OCI-LY3 (cell line): ENCODE measurements around the gene BRF1.
"Not testable (repeated sequence)": the region's sequence is repeated elsewhere in the genome, so short reads cannot be mapped to it uniquely, and the experiment has no call there.

Experiments
- H2AFZ ChIP-seq: fragments of 200-600, 300-600 bp; shearing (Covaris generic); 2 replicates; pipeline ENCODE4 v1.6.0; 2014; ENCODE audit warnings: antibody characterized with exemption, low read depth, low read length
- H3K27ac ChIP-seq: fragments of 200-600, 300-600 bp; sonication (generic); 2 replicates; pipeline ENCODE4 v1.5.1; 2014; ENCODE audit warnings: mild to moderate bottlenecking, low read length, moderate library complexity, mixed read lengths
- H3K27me3 ChIP-seq: fragments of 200-600, 300-600 bp; sonication (generic); 2 replicates; pipeline ENCODE4 v1.6.1; 2014; ENCODE audit warnings: low read depth, low read length, mixed read lengths
- H3K36me3 ChIP-seq: fragments of 200-600, 300-600 bp; sonication (generic); replicated peaks from 2 replicates; pipeline ENCODE3; 2014; ENCODE audit warnings: low read depth, low read length, mixed read lengths
- H3K4me1 ChIP-seq: fragments of 300-600, 200-600 bp; sonication (generic); 2 replicates; pipeline ENCODE4 v1.6.1; 2014; ENCODE audit warnings: low read length, mixed read lengths
- H3K4me2 ChIP-seq: fragments of 200-600, 300-600 bp; sonication (generic); 2 replicates; pipeline ENCODE4 v1.6.1; 2014; ENCODE audit warnings: low read length, mixed read lengths
- H3K4me3 ChIP-seq: fragments of 300-600, 200-600 bp; sonication (generic); 2 replicates; pipeline ENCODE4 v1.5.1; 2014; ENCODE audit warnings: antibody characterized with exemption, mild to moderate bottlenecking, low read length, moderate library complexity
- H3K79me2 ChIP-seq: fragments of 300-600, 200-600 bp; shearing (Covaris generic); 2 replicates; pipeline ENCODE4 v1.6.1; 2014; ENCODE audit warnings: mild to moderate bottlenecking, low read length, mixed read lengths
- H3K9ac ChIP-seq: fragments of 300-600, 200-600 bp; shearing (Covaris generic); 2 replicates; pipeline ENCODE4 v1.6.0; 2014; ENCODE audit warnings: mild to moderate bottlenecking, low read length, moderate library complexity
- H3K9me3 ChIP-seq: fragments of 200-600, 300-600 bp; shearing (Covaris generic); 2 replicates; pipeline ENCODE4 v1.6.1; 2014; ENCODE audit warnings: low read length, mixed read lengths; ENCODE audit not compliant: insufficient read depth
- H4K20me1 ChIP-seq: fragments of 200-600, 300-600 bp; sonication (generic); 2 replicates; pipeline ENCODE4 v1.6.1; 2016; ENCODE audit warnings: low read length, mixed read lengths; ENCODE audit not compliant: insufficient read depth
- EZH2phosphoT487 ChIP-seq: fragments of 200-600 bp; shearing (Covaris generic); IDR thresholded peaks from 2 replicates; pipeline ENCODE4 v1.6.1; 2018; ENCODE audit warnings: antibody characterized with exemption, mixed run types, low read depth
- TF ChIP-seq, protein P1 (sequence below): fragments of 200-600, 300-600 bp; sonication (generic); IDR thresholded peaks from 2 replicates; pipeline ENCODE4 v1.5.1; 2014; ENCODE audit warnings: antibody characterized with exemption, low read length, low read depth

The BRF1 gene

DNA sequence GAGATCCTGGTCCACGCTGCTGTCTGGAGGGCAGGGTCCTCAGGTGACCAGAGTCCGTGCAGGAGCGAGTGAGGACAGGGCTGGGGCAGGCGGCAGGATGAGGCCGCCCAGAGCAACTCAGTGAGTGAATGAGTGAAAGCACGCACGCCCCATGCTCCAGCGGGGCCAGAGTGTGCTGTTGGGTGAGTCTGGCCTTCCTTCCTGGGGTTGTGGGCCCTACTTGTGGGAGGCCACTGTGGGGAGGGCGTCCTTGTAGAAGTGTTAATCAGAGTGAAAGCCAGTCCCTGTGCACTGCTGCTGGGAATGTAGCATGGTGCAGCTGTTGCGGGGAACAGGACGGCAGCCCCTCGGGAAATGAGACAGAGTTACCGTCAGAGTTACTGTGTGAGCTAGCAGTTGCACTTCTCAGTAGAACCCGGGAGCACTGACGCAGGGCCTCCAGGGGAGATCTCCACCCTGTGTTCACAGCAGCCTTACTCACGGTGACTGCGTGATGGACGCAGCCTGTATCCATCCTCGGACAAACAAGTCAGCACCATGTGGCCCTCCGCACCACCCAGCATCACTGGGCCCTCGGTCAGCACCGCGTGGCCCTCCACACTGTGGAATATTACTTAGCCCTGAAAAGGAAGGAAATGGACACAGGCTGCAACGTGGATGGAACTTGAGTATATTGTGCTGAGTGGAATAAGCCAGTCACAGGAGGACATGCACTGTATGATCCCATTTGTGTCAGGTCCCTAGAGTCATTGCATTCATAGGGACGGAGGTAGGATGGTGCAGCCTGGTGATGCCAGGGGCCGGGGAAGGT, 35.9 kb upstream of the BRF1 start:
- Histone ChIP-seq H3K27me3 (no peaks in the 10 kb centered on the region), H3K36me3 (no peaks in the 10 kb centered on the region), H3K27ac (no peak overlapping the region), H3K4me3 (no peak overlapping the region), H4K20me1 (peaks cover 36% of the 10 kb centered on the region), H3K4me2 (no peak overlapping the region), H2AFZ (no peak overlapping the region), H3K79me2 (no peaks in the 10 kb centered on the region), H3K9me3 (no peaks in the 10 kb centered on the region), H3K9ac (no peak overlapping the region), H3K4me1 (peaks cover 5% of the 10 kb centered on the region; the same call in 1 of the 2 replicates)
- TF ChIP-seq EZH2phosphoT487, result no peak
- TF ChIP-seq, protein P1, sequence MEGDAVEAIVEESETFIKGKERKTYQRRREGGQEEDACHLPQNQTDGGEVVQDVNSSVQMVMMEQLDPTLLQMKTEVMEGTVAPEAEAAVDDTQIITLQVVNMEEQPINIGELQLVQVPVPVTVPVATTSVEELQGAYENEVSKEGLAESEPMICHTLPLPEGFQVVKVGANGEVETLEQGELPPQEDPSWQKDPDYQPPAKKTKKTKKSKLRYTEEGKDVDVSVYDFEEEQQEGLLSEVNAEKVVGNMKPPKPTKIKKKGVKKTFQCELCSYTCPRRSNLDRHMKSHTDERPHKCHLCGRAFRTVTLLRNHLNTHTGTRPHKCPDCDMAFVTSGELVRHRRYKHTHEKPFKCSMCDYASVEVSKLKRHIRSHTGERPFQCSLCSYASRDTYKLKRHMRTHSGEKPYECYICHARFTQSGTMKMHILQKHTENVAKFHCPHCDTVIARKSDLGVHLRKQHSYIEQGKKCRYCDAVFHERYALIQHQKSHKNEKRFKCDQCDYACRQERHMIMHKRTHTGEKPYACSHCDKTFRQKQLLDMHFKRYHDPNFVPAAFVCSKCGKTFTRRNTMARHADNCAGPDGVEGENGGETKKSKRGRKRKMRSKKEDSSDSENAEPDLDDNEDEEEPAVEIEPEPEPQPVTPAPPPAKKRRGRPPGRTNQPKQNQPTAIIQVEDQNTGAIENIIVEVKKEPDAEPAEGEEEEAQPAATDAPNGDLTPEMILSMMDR, result no peak

DNA sequence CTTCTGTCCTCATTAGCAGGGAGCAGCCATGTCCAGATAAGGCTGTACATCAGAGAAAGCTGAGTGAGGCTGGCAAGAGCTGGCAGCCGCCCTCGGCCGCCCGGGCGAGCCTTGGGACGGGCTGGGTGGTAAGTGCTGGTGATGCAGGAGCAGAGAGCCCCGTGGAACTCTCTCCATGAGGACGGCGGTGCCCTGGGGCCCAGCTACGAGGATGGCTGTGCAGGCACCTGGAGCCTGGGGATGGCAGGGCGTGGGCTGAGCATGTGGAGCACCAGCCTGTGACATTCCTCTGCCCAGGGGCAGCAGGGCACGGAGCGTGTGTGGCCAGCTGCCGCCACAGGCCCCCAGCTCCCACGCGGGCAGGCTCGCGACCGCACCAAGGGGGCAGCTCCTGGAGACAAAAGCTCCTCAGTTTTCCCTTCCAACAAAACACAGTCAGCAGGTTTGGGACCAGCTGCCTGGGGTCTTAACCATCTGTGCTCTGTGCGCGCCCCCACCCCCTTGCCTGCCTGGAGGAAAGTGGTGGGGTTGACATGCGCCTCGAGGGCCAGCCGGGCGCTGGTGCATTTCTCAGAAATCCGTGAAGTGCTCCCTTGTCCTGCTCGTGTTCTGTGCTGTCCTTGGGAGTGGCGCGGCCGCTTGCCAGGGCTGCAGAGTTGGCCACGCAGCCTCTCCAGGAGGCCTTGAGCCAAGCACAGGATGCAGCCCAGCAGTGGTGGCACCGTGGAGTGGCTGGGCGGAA, 35.1 kb upstream of the BRF1 start:
- Histone ChIP-seq H3K4me2 (no peak overlapping the region), H3K79me2 (no peaks in the 10 kb centered on the region)

DNA sequence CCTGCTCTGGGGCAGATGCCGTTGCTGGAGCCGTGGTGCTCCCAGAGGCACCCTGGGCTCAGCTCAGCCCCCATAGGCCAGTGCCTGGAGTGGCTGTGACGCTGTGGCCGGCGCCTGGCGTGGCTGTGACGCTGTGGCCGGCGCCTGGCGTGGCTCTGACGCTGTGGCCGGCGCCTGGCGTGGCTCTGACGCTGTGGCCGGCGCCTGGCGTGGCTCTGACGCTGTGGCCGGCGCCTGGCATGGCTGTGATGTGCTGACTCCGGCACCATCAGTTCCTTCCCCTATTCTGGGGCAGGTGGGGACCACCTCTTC, 34.4 kb upstream of the BRF1 start:
- H4K20me1 ChIP-seq, result peaks cover 40% of the 10 kb centered on the region
- not testable (repeated sequence) for H3K9ac ChIP-seq, H2AFZ ChIP-seq, H3K27me3 ChIP-seq, H3K27ac ChIP-seq, H3K4me2 ChIP-seq, H3K79me2 ChIP-seq, H3K4me3 ChIP-seq, H3K9me3 ChIP-seq, H3K4me1 ChIP-seq, H3K36me3 ChIP-seq

More for the DNA sequence above, 35.1 kb upstream of the BRF1 start:
- Histone ChIP-seq H2AFZ (no peak overlapping the region), H3K4me1 (peaks cover 2% of the 10 kb centered on the region; the same call in 1 of the 2 replicates), H3K9ac (no peak overlapping the region), H3K4me3 (no peak overlapping the region), H4K20me1 (peaks cover 40% of the 10 kb centered on the region), H3K27me3 (no peaks in the 10 kb centered on the region), H3K9me3 (no peaks in the 10 kb centered on the region), H3K27ac (no peak overlapping the region), H3K36me3 (no peaks in the 10 kb centered on the region)
- no peak for TF ChIP-seq EZH2phosphoT487
- TF ChIP-seq, protein P1, result no peak

DNA sequence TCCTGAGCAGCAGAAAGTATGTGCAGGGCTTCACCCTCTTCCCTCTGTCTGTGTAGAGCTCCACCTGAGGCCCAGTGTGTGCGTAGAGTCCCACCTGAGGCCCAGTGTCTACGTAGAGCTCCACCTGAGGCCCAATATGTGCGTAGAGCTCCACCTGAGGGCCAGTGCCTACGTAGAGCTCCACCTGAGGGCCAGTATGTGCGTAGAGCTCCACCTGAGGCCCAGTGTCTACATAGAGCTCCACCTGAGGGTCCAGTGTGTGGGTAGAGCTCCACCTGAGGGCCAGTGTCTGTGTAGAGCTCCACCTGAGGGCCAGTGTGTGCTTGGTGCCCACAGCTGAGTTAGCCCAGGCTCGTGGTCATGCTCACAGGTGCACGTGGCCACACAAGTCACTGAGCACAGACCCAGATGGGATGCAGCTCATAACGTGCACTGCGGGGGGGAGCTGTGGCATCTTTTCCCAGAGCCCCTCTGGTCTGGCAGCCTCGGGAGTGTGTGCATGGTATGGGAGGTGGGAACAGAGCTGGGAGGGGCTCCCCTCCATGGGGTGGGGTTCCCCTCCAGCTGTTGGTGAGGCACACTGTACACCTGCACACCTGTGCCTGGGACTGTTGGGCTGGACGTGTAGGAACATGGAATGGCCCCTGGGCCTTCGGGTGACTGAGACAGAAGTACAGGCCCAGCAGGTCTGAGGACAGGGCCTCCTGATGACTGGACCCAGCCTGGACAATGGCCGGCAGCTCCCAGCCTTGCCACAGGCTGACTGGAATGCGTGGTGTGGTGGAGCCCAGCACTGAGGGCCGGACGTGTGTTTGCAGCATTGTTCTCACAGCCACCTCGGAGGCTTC, 33.8 kb upstream of the BRF1 start:
- Histone ChIP-seq H3K4me1 (no peaks in the 10 kb centered on the region), H3K27ac (no peak overlapping the region), H3K36me3 (no peaks in the 10 kb centered on the region), H3K9ac (no peak overlapping the region), H3K27me3 (no peaks in the 10 kb centered on the region), H3K4me2 (no peak overlapping the region), H4K20me1 (peaks cover 40% of the 10 kb centered on the region), H2AFZ (no peak overlapping the region), H3K79me2 (no peaks in the 10 kb centered on the region), H3K4me3 (no peak overlapping the region), H3K9me3 (no peaks in the 10 kb centered on the region)
- TF ChIP-seq, protein P1, result no peak
- TF ChIP-seq EZH2phosphoT487, result no peak
